GM12892 (cell line): Measurements from ENCODE around the gene CADPS.

Source experiments
- POLR2A ChIP-seq: IDR thresholded peaks from 2 replicates; pipeline ENCODE4 v1.6.1; 2011; ENCODE audit warnings: low read depth, low read length, control low read depth
- POLR2AphosphoS5 ChIP-seq: IDR thresholded peaks from 2 replicates; pipeline ENCODE4 v1.6.1; 2011; ENCODE audit warnings: low read depth, low read length, control low read depth
- TAF1 ChIP-seq: IDR thresholded peaks from 2 replicates; pipeline ENCODE4 v1.6.1; 2011; ENCODE audit warnings: low read depth, mild to moderate bottlenecking, control low read depth, low read length, borderline replicate concordance

DNA sequence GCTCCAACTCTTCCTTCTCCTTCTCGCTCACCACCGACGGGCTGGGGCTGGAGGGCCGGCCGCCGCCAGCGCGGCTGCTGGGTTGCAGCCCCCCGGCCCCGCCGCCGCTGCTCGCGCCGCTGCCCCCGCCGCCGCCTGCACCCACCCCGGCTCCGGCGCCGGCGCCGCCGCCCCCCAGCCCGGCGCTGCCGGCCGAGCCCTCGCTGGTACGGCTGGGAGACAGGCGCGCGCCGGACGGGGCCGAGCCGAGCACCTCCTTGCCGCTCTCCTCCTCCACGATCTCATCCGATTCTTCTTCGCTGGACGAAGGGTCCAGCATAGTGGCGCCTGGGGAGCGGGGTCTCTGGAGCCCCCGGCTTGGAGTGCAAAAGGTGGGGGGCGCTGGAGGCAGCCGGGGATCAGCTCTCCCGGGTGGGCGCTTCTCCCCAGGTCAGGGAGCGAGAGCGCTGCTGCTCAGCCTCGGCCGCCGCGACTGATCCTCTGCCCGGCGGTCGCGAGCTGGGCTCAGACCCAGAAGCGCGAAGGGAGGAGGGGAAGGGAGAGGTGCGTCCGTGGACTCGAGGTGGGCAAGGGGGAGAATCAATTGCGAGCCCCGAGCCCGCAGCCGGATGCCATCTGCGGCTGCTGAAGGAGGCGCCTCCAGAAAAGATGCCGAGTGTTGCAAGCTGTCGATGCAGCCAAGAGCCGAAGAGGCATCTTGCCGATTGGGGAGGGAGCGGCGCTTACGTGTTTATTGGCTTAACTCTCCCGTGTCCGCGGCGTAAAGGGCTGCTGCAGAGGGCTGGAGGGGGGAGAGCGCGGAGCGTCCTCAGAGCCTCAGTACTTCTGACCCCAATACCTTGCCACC, at the start of gene CADPS:
- TF ChIP-seq TAF1 (no peak), POLR2A (no peak), POLR2AphosphoS5 (no peak)
